Fibroblast of skin of left biceps (primary cell): ENCODE data around the gene SYTL1.

Experiments
- DNase-seq, 2 experiments: peaks; one replicate each; pipeline ENCODE4 v3.0.0-alpha.2; 2013; ENCODE audit warnings: low read depth in 2 of 2

SYTL1 gene

DNA sequence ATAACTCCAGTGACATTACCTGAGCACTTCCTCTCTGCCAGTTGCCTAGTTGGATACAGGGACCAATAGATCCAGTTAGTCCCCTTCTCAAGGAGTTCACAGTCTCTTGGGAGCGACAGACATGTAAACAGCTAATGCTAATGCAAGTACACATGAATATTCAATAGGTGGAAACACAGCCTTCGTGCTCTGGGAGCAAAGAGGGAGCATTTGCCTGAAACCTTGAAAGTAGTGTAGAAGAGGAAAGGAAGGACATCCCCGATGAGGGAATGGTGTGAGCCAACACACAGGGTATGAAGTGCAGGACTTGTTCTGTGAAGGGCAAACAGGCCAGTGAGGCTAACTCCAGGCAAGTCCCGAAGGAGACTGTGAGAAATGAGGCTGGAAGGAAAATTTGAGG is 23.7 kb upstream of the SYTL1 start:
- DNase-seq: no peak

- DNase-seq: peak; percentile 67
These were observed 23.2 kb upstream of the SYTL1 start for GRCh38 chr1:27318596-27318995.

- peak; percentile 90 to 94 for DNase-seq
These were observed 19.8 kb upstream of the SYTL1 start, which contains the start of gene TMEM222 for GRCh38 chr1:27321813-27322568. Gene TMEM222 (plus strand): TSS chr1:27322163. CDS start chr1:27322198, 35 bp downstream.

- no peak for DNase-seq
These were observed 19.1 kb upstream of the SYTL1 start for GRCh38 chr1:27322569-27323240.

- no peak for DNase-seq
These were observed 16.5 kb upstream of the SYTL1 start for GRCh38 chr1:27325286-27325685.

DNA sequence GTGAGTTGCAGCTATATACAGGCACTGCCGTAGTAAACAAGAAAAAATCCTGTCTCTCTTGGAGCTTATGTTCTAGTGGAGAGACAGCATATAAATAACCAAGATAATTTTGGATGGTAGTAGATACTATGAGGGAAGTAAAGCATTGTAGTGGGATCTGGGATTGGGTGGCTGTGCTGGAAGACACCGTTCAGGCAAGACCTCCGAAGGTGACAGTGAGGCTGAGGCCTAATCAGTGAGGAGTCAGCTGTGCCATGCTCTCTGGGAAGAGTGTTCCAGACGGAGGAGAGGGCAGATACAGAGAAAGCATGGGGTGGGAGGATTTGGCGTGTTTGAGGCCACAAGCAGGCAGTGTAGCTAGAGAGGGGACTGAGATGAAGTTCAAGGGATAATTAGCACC is 13.9 kb upstream of the SYTL1 start:
- DNase-seq: no peak

DNA sequence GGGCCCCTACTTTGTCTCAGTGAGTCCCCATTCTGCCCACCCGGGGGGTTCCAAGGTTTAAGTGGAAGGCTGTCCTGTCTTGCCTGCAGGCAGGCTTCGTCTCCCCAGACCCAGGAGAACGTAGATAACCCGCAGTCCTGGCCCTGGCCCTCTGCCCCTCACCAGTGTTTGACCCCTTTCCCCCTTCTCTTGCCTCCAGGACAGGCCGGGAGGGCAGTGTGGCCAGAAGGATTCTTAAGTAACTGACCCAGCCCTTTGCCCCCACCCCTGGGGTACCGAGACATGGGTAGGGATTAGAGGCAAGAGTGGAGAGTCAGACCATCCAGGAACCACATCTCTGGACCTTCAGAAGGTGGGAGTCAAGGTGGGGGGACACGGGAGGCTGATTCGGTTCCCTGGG is 11.0 kb upstream of the SYTL1 start:
- no peak for DNase-seq

DNA sequence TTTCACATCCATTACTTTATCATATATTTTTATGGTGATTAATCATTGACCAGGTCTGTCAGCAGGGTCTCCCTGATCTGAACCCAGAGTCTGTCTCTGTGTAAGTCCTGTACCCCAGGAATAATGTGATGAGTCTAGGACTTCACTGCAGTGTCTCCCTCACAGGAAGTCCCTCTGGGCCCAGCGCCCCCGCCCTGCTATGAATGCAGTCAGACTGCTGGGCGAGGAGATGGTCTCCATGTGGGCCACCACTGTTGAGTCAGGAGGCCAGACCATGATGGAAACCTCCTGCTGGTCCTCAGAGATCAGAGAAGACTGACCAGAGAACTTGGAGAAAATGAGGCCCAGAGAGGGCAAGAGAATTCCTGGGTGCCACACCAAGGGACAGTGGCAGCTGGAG is 10.4 kb upstream of the SYTL1 start:
- DNase-seq: no peak

DNA sequence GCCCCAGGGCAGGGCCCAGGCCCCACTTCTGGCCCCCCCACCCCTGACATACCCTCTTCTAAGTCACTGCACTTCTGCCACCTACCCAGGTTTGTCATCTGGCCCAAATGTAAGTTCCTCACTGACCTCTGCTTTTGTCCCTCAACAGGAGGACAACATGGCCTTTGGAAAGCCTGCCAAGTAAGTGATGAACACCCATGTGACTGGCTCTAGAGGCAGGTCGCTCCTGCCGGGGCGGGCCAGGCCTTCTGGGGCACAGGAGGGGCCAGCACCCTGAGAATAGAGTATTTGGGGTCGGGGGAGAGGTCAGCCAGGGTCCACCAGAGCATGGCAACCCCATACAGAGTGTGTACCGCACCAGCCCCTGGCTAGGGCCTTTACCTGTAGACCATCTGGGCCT is 9.9 kb upstream of the SYTL1 start:
- no peak for DNase-seq

GRCh38 chr1:27332536-27333281 is 9.1 kb upstream of the SYTL1 start:
- DNase-seq: no peak

DNA sequence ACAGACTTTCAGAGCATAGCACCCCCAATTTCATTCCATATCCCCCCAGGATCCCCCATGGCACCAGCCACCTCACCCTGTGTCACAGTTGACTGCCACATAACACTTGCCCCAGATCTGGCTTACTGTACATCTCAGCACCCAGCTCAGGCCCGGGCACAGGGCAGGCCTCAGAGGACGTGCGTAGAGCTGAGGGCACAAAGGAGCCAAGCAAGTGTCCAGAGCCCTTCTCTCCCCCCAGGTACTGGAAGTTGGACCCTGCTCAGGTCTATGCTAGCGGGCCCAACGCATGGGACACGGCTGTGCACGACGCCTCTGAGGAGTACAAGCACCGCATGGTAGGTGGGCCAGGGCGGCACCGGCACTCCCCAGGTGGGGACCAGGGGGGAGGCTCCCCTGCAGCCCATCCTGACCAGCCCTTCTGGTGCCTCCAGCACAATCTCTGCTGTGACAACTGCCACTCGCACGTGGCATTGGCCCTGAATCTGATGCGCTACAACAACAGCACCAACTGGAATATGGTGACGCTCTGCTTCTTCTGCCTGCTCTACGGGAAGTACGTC is 8.0 kb upstream of the SYTL1 start:
- no peak for DNase-seq

DNA sequence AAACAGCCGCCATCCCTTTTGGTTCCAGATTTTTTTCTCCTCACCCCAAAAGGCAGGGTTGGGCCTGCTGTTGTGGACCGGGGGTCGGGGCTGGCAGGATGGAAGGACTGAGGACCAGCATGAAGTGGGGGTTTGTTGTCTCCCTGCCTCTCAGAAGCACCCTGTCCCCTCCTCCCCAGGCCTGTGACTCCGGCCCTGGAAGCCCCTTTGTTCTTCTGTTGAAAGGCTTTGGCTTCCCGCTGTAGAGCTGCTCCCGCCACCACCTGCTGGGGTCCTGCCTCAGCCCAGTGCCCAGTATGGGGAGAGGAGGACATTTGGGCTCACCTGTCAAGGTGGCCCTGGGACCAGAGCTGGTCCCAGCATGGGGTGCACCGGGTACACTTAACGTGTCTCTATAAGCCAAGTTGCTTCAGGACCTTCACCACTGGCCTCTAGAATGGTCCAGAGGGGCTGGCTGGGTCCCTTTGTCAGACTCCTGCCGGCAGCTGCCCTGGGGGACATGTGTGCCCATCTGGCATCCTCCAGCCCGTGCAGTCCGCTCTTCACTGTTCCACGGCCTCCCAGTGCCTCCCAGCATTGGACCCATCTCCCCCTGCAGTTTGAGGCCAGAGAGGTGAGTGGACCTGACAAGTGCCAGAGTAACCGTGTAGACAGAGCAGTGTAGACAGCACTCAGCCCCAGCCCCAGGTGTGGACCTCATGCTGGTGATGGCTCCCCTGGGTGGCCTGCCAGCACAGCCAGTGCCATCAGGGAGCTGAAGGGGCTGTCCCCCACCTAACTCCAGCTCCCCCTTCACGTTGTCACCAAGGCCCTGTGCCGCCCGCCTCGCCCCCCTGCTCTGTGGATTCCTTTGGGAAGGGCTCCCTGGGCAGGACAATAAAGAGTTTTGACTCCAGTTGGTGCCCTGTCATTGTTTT is 6.1 kb upstream of the SYTL1 start:
- DNase-seq: no peak

- no peak for DNase-seq
These were observed 5.1 kb upstream of the SYTL1 start for GRCh38 chr1:27336756-27337155.

DNA sequence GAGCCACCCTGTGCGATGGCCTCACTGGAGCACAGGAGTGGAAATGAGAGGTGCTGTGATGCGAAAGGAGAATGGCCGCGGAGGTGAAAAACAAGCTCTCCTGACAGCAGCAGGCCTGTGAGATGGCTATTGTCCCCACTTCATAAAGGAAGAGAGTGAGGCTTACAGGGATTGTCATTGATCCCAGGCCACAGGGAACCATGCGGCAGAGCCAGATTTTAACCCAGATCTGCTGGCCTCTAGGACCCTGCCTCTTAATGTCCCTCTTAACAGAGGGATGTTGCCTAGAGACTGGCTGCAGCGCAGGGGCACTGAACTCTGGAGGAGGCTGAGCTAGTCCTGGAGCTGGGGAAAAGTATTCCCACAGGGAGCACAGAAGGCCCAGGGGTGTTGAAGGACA is 3.1 kb upstream of the SYTL1 start:
- no peak for DNase-seq

DNA sequence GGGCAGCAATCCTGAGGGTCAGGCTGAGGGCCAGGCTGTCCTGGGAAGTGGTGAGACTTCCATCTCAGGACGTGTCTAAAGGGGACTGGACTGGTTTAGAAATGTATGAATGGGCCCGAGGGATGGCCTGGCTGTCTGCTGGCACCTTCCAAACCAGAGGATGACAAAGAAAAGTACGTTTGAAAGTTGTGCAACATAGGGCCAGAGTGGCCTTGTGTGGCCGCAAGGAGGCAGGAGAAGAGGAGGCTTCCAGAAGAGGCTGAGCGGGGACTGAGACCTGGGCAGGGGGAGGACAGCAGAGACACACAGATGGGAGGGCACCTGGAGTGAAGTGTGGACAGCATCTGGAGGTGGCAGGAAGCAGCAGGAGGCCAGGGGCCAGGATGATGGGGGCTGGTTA is 2.6 kb upstream of the SYTL1 start:
- DNase-seq: no peak

DNA sequence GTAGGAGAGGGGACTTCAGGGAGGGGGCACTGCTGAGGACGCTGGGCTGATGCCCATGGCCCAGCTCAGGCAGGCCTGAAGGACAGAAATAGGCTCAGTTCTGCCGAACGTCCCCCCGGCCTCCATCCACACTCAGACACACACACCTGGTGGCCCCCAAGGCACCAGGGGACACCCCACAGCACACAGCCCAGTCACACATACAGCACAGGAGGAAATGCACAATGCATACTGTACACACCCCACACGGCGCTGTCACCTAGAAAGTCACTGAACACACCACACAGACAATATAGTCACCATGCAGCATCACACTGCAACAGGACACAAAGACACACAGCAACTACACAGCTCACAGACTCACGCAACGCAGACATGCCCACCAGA is 562 bp downstream of the SYTL1 start:
- DNase-seq: no peak

DNA sequence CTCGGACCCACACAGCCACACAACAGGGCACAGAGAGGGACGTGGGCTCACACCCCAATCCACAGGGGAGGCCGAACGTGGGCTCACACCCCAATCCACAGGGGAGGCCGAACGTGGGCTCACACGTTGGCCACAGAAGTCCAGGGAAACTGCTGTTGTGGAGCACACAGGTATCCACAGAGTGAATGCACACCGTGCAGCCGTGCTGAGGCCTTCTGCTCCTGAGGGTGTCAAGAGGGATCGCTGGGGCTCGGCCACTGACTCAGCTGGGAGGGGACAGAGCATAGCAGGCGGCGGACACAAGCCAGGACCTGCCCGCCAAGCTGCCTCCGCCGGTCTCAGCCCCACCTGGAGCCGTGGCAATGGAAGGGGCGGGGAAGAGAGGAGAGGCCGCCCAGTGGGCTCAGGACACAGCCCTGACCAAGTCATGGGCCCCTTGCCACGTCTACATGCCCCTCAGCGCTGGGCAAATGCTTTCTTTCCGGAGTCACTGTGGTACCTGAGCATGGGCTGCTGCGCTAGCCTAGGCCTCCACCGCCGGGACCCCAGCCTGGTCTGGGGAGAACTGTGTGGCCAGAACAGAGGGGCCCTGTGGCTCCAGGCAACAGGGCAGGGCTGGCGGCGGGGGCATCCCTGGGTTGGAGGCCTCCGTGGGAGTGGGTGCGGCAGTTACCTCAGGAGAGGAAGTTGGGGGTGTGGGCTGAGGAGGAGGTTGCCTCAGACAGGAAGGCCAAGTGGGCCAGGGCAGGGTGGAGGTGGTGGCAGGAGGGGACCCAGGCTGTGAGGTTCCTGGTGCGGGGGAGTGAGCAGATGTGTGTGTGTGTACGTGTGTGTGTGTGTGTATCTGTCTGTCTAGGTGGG is 1.2 kb downstream of the SYTL1 start:
- no peak for DNase-seq

GRCh38 chr1:27343639-27344025 is 1.8 kb downstream of the SYTL1 start:
- no peak for DNase-seq

GRCh38 chr1:27345272-27345671 is 3.5 kb downstream of the SYTL1 start:
- DNase-seq: no peak

- DNase-seq: no peak
These were observed 4.5 kb downstream of the SYTL1 start for GRCh38 chr1:27346357-27346756.
